SK-N-SH treated with all-trans-retinoic acid at 6 μM for 48 hours (cell line): Measurements from ENCODE around the gene RBM19.

Experiments
- ATAC-seq: fragments of 200-7000 bp; cut with Tn5 transposase; 3 replicates; pipeline ENCODE4 v1.9.1; 2020; ENCODE audit warnings: mild to moderate bottlenecking, moderate library complexity
- ARNTL ChIP-seq: fragments of 450-650 bp; formaldehyde crosslinking; IDR thresholded peaks from 2 replicates; pipeline ENCODE4 v1.5.0; 2020; ENCODE audit warnings: low read depth, mild to moderate bottlenecking, moderate library complexity, borderline replicate concordance
- BACH2 ChIP-seq: fragments of 250-450 bp; sonication (Bioruptor Pico); IDR thresholded peaks from 2 replicates; pipeline ENCODE4 v1.9.0; 2021; ENCODE audit warnings: mild to moderate bottlenecking, borderline replicate concordance
- CREB5 ChIP-seq: fragments of 250-450 bp; sonication (Bioruptor Pico); IDR thresholded peaks from 2 replicates; pipeline ENCODE4 v1.5.1; 2020; ENCODE audit warnings: low read depth, mild to moderate bottlenecking, moderate library complexity
- CSRNP3 ChIP-seq: fragments of 250-450 bp; sonication (Bioruptor Pico); IDR thresholded peaks from 2 replicates; pipeline ENCODE4 v1.5.1; 2021; ENCODE audit warnings: mild to moderate bottlenecking, moderate library complexity
- ESRRG ChIP-seq: fragments of 250-450 bp; sonication (Bioruptor Pico); IDR thresholded peaks from 2 replicates; pipeline ENCODE4 v1.6.1; 2021; ENCODE audit warnings: mild to moderate bottlenecking
- GLIS3 ChIP-seq: fragments of 250-450 bp; sonication (Bioruptor Pico); IDR thresholded peaks from 2 replicates; pipeline ENCODE4 v1.5.0; 2020; ENCODE audit warnings: mild to moderate bottlenecking, moderate library complexity
- ISL1 ChIP-seq: fragments of 250-450 bp; sonication (Bioruptor Pico); IDR thresholded peaks from 2 replicates; pipeline ENCODE4 v2.1.2; 2022; ENCODE audit warnings: mild to moderate bottlenecking, moderate library complexity
- OSR1 ChIP-seq: fragments of 250-450 bp; sonication (Bioruptor Pico); IDR thresholded peaks from 2 replicates; pipeline ENCODE4 v1.8.0; 2022; ENCODE audit warnings: moderate library complexity, mild to moderate bottlenecking, inconsistent platforms
- PATZ1 ChIP-seq: fragments of 250-450 bp; sonication (Bioruptor Pico); IDR thresholded peaks from 2 replicates; pipeline ENCODE4 v1.8.0; 2020; ENCODE audit warnings: mild to moderate bottlenecking, moderate library complexity, borderline replicate concordance
- PPARA ChIP-seq: fragments of 250-450 bp; sonication (Bioruptor Pico); IDR thresholded peaks from 2 replicates; pipeline ENCODE4 v1.5.0; 2020; ENCODE audit warnings: mild to moderate bottlenecking, borderline replicate concordance
- SNAI2 ChIP-seq: fragments of 250-450 bp; sonication (Bioruptor Pico); IDR thresholded peaks from 2 replicates; pipeline ENCODE4 v1.5.0; 2020; ENCODE audit warnings: mild to moderate bottlenecking, moderate library complexity
- TCF4 ChIP-seq: fragments of 250-450 bp; sonication (Bioruptor Pico); IDR thresholded peaks from 2 replicates; pipeline ENCODE4 v1.8.0; 2021; ENCODE audit warnings: mild to moderate bottlenecking, moderate library complexity, borderline replicate concordance
- TOX ChIP-seq: fragments of 250-450 bp; sonication (Bioruptor Pico); IDR thresholded peaks from 2 replicates; pipeline ENCODE4 v1.8.0; 2021; ENCODE audit warnings: mild to moderate bottlenecking, moderate library complexity, borderline replicate concordance
- TSHZ2 ChIP-seq: fragments of 250-450 bp; sonication (Bioruptor Pico); IDR thresholded peaks from 2 replicates; pipeline ENCODE4 v1.5.0; 2020; ENCODE audit warnings: mild to moderate bottlenecking, moderate library complexity
- ZFP3 ChIP-seq: fragments of 250-450 bp; sonication (Bioruptor Pico); IDR thresholded peaks from 2 replicates; pipeline ENCODE4 v1.5.0; 2020; ENCODE audit warnings: mild to moderate bottlenecking, moderate library complexity
- ZFP30 ChIP-seq: fragments of 450-650 bp; formaldehyde crosslinking; IDR thresholded peaks from 2 replicates; pipeline ENCODE4 v1.5.0; 2022; ENCODE audit warnings: mild to moderate bottlenecking, moderate library complexity
- ZNF565 ChIP-seq: fragments of 450-650 bp; formaldehyde crosslinking; conservative IDR thresholded peaks from 2 replicates; pipeline ENCODE4 v1.5.0; 2020; ENCODE audit warnings: low read depth, mild to moderate bottlenecking, moderate library complexity
- ZNF70 ChIP-seq: fragments of 450-650 bp; formaldehyde crosslinking; IDR thresholded peaks from 2 replicates; pipeline ENCODE4 v1.5.0; 2020; ENCODE audit warnings: mild to moderate bottlenecking, moderate library complexity
- ZNF8 ChIP-seq: fragments of 450-650 bp; formaldehyde crosslinking; IDR thresholded peaks from 2 replicates; pipeline ENCODE4 v1.5.0; 2020; ENCODE audit warnings: mild to moderate bottlenecking, moderate library complexity

The RBM19 gene

GRCh38 chr12:113782873-113783272 lies 183.3 kb downstream of the RBM19 start:
- TF ChIP-seq ZNF70 (no peak), CREB5 (CRISPR knock-in tag) (no peak), ARNTL (CRISPR knock-in tag) (no peak), ESRRG (CRISPR knock-in tag) (no peak), ISL1 (CRISPR knock-in tag) (no peak), CSRNP3 (no peak), ZNF8 (CRISPR knock-in tag) (no peak), TCF4 (CRISPR knock-in tag) (no peak), ZFP30 (CRISPR knock-in tag) (no peak), PATZ1 (no peak)
- TF ChIP-seq, all 23 proteins: peak for 0

GRCh38 chr12:113781415-113782198 lies 184.5 kb downstream of the RBM19 start:
- ATAC-seq, result no peak
- TF ChIP-seq ZFP3 (CRISPR knock-in tag) (no peak), SNAI2 (no peak), PATZ1 (no peak)

More at GRCh38 chr12:113782873-113783272, 183.3 kb downstream of the RBM19 start:
- ATAC-seq, result no peak

- TF ChIP-seq PATZ1 (no peak), ZFP3 (CRISPR knock-in tag) (no peak), OSR1 (no peak), TCF4 (CRISPR knock-in tag) (no peak), CREB5 (CRISPR knock-in tag) (no peak), ZNF565 (CRISPR knock-in tag) (no peak), PPARA (no peak), BACH2 (CRISPR knock-in tag) (no peak), ZFP30 (CRISPR knock-in tag) (no peak), ISL1 (CRISPR knock-in tag) (no peak), CSRNP3 (no peak), ARNTL (CRISPR knock-in tag) (no peak), TSHZ2 (CRISPR knock-in tag) (no peak), TOX (CRISPR knock-in tag) (no peak), GLIS3 (CRISPR knock-in tag) (no peak), ESRRG (CRISPR knock-in tag) (no peak)
These were observed 186.4 kb downstream of the RBM19 start for GRCh38 chr12:113779774-113780173.

More at GRCh38 chr12:113779774-113780173, 186.4 kb downstream of the RBM19 start:
- no peak for ATAC-seq
